HG03280 (cell line): ENCODE measurements around the gene GPR173.

Experiments used
- ATAC-seq: cut with Tn5 transposase; IDR thresholded peaks from one replicate; pipeline ENCODE4 v1.9.1; 2021; ENCODE audit warnings: mild to moderate bottlenecking, moderate library complexity; ENCODE audit not compliant: unreplicated experiment

The GPR173 gene, protein sequence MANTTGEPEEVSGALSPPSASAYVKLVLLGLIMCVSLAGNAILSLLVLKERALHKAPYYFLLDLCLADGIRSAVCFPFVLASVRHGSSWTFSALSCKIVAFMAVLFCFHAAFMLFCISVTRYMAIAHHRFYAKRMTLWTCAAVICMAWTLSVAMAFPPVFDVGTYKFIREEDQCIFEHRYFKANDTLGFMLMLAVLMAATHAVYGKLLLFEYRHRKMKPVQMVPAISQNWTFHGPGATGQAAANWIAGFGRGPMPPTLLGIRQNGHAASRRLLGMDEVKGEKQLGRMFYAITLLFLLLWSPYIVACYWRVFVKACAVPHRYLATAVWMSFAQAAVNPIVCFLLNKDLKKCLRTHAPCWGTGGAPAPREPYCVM

DNA sequence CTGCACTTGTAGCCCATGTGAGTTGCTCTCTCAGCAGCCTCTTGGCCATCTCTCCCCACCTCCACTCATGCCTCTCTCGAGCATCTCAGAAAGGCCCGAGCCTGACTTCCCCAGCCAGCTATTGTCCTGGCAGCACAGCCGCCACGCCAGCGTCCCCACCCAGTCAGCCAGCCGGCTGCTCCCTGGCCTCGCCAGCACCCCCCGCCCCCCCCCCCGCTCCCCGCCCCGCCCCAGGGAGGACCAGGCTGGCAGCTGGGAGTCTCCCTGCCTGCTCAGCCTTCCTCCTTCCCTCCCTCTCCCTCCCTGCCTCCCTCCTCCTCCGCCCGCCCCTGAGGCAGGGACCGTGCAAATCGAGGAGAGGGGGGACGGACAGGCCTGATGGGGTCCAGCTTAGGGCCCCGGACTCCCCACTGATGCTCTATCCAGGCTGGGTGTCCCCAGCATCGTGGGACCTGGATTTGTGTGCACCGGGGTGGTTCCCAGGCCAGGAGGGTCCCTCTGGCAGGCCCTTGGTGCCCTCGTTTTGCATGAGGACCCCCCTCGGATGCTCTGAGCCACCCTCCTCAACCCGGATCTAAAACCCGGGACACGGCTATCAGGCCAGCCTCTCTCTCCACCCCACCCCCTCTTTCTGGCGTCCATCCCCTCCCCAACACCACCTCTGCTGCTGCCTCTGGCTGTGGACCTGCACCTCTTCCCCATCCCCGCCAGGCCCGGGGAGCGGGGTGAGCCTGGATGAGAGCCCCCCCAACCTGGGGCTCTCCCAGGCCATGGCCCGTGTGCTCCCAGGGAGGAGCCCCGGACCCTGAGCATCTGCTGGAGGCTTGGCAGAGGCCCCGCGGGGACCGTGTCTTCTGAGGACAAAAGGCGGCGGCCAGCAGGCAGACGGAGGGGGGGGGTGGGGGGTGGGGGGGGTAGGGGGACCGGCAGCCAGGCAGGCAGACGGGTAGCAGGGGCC lies at the start of gene GPR173:
GPR173 (plus strand) TSS at position 621 of the 958 bp plus-strand sequence. CDS start 27,833 bp downstream, outside the sequence.
- ATAC-seq: no peak

DNA sequence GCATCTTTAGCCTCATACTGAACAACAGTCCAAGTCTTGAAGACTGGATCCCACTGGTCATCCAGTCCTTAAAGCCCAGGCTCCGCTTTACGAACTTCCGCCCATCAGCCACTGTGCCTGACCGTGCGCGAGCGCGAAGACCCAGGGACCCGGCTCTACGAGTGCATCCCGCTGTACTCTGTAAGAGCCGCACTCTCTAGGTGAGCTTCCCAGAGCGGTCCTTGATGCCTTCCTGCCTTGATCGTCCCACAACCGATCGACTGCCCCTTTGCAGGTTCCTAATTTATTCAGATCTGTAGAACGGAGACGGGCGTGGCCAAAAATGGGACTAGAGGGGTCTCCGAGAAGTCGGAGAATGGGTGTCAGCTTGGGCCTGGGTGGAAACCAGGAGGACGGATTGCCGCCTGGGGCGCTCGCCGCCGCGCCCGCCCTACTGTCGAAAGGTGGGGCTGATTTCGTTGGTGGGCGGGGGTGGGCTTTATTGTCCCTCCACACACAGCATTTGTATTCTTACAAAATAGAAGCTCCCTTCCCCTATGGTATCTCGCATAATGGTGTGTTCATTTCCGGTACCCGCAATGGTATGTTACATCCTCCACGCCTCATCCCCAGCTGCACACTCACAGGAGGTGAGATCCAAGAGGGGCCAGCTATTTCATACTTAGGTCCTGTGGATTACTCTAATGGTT lies 48.0 kb upstream of the GPR173 start:
- no peak for ATAC-seq

DNA sequence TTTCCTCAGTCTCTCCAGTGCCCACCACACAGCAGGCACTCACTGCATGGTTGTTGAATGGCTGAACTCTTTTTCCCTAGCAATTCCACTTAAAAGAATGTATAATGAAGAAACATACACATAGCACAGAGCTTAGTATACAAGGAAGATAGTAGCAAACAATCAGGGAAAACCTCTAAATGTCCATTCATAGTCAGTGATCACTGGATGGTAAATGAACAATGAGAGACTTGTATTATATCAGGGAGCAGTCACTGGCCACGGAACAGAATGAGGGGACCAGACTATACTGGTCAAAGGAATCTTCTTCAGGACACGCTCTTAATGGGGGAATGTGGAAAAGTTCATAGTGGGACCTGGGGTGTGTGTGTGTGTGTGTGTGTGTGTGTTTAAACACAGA lies 46.6 kb upstream of the GPR173 start:
- ATAC-seq: no peak

DNA sequence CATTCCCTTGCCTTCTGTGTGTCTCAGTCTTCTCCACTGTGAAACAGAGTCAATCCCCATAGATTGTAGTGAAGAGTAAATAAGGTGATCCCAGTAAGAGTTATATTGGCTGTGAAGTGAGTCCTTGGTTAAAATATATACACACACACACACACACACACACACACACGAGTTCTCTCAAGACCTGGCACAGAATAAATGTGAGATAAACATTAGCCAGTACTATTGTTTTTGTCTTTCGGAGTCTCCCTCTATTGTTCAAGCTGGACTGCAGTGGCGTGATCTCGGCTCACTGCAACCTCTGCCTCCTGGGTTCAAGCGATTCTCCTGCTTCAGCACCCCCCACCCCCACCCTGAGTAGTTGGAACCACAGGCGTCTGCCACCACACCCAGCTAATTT lies 45.5 kb upstream of the GPR173 start:
- ATAC-seq: no peak

DNA sequence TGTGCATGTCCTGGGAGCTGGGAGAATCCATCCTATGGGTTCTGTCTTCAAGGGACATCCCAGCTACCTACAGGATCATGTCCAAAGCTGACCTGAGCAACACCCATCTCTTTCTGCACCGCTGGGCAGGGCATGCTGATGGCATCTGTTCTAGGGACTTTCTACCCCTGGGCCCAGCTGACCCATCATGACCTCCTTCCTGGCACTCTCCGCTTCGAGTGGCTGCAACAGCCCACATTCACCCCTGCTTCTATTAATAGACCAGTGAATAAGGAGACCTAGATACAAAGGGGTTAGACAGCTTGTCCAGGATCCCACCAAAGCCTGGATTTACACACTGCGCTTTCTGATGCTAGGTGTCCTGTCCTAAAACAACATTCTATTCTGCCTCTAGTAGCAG lies 44.6 kb upstream of the GPR173 start:
- no peak for ATAC-seq

DNA sequence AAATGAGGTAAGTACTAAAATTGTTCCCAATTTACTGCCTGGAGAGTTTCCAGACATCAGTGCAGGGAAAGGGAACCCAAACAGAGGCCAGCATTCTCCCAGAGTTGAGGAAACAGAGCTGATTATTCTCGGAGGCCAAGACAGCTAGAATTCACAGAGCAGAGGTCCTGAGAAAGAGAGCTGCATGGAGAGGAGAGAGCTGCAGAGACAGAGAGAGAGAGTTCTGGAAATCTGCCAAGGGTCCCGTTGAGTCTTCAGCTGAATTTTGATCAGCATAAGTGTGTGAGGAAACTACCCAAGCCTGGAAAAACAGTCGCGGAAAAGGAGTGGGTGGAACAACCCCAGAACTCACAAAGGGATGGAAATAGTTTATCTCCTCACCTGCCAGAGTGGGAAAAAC lies 43.8 kb upstream of the GPR173 start:
- no peak for ATAC-seq

DNA sequence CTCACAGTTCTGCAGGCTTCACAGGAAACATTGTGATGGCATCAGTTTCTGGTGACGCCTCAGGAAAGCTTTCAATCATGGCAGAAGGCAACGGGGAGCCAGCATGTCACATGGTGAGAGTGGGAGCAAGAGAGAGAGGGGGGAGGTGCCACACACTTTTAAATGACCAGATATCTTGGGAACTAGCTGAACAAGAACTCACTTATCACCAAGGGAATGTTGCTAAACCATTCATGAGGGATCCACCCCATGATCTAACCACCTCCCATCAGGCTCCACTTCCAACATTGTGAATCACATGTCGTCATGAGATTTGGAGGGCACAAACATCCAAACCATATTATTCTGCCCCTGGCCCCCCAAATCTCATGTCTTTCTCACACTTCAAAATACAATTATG lies 43.3 kb upstream of the GPR173 start:
- ATAC-seq: no peak

DNA sequence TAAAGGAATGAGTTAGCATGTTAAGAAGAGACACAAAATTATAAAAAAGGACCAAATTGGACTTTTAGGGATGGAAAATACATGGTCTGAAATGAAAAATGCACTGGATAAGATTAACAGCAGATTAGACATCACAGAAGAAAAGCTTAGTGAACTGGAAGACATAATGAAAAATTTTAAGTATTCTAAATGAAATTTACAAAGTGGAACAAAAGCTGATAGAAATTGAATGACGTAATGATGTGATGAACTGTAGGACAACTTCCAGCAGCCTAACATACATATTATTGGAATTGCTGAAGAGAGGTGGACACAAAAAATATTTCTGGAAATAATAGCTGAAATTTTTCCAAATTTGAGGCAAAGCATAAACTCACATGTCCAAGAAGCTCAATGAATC lies 39.6 kb upstream of the GPR173 start:
- no peak for ATAC-seq

DNA sequence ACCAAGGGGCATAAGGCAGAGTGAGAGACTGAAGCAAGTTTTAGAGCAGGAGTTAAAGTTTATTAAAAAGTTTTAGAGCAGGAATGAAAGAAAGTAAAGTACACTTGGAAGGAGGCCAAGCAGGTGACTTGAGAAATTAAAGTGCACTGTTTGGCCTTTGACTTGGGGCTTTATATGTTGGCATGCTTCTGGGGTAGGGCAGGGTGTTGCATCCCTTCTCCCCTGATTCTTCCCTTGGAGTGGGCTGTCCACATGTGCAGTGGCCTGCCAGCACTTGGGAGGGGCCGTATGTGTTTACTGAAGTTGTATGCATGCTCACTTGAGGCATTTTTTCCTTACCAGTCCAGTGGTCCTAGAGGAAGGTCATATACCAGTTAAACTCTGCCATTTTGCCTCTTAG lies 35.3 kb upstream of the GPR173 start:
- no peak for ATAC-seq

DNA sequence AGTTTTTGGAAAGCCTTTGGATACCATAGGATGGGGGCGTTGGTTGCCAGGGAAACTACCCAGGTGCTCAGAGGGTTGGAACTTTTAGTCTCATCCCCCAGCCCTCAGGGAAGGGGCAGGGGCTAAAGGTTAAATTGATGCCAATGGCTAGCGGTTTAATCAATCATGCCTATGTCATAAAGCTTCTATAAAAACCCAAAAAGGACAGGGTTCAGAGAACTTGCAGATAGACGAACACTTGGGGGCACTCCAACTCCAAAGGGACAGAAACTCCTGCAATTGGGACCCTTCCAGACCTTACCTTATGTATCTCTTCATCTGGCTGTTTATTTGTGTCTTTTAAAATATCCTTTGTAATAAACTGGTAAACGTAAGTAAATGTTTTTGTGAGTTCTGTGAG lies 30.0 kb upstream of the GPR173 start:
- no peak for ATAC-seq

DNA sequence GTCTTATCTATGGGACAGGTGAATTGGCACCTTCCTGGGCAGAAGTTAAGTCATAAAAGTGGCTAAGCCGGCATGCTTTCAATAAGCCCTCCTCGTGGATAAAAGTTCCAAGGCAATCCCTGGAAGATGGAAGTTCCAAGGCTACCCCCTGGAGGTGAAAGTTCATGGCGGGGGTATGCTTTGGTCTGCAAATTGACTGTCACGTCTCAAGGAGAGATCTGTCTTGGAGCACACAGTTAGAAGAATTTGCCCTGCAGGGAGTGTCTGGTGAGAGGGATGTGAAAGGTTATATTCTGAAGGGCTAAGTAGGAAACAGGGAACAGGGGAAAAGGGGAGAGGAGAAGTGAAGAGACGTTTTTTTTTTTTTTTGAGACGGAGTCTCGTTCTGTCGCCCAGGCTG lies 26.2 kb upstream of the GPR173 start:
- no peak for ATAC-seq

DNA sequence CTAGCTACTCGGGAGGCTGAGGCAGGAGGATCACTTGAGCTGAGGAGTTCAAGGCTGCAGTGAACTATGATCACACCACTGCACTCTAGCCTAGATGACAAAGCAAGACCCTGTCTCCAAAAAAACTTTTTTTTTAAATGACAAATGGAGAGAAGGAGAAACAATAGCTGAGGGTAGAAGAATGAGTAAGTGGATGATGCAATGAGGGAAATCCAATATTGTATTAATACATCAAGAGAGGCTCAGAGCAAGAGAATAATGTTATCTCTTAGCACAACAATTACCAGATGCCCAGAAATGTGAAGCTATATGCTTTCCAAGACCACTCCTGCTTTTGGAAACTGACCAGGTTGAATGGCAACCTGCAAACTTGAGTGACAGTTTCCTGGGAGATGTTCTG lies 19.9 kb upstream of the GPR173 start:
- ATAC-seq: no peak

DNA sequence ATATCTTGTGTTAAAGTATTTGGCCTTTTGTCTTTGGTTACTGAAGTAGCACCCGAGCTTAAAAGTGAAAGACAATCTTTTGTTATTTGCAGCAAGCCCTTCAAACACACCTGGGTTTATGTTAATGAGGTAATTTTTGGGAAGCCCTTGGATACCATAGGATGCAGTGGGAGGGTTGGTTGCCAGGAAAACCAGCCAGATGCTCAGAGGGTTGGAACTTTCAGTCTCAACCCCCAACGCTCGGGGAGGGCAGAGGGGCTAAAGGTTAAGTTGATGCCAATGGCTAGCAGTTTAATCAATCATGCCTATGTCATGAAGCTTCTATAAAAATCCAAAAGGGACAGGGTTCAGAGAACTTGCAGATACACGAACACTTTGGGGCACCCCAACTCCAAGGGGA lies 17.2 kb upstream of the GPR173 start:
- no peak for ATAC-seq

DNA sequence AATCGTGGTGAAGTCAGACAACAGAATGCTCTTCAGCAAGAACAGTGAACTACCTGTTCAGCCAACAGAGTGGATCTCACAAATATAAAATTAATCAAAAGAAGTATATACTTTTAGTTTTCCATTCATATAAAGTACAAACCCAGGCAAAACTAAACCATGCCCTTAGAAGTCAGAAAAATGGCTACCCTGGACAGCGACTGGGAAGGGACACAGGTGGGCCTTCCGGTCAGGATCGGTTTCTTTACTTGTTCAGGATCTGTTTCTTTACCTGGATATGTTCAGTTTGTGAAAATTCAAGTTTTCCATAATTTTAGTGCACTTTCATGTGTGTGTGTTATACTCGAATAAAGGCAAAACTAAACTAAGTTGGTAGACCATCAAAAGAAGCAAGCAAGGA lies 12.4 kb upstream of the GPR173 start:
- no peak for ATAC-seq

DNA sequence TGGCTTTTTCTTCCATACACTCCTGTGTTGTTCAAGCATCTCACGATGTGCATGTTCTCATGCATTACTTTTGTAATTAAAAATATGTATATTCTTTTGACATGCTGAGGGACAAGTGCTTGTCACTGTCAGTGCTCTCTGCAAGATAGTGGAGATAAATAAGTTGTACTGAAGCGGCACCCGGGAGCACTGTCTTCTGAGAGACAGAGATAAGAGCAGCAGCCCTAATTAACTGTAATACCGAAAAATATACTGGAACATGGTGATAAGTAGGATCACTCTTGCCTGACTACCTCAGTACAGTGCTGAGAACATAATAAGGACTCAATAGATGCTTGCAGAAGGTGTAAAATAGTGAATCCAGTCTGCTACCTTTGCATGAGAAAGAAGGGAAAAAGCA lies 9.4 kb upstream of the GPR173 start:
- ATAC-seq: no peak

DNA sequence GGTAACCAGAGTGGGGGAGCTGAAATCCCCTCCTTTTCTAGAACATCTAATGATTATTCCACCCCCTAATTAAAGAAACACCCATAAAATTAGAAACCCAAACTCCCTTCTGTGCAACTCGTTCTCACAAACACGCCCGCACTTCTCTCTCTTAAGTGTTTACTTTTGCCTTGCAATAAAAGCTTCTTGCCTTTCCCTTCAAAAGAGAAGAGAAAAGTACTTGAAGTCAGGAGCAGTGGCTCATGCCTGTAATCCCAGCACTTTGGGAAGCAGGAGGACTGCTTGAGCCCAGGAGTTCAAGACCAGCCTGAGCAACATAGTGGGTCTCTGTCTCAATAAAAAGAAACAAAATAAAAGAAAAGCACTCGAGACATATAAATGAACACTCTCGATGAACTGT lies 3.6 kb upstream of the GPR173 start:
- ATAC-seq: no peak

DNA sequence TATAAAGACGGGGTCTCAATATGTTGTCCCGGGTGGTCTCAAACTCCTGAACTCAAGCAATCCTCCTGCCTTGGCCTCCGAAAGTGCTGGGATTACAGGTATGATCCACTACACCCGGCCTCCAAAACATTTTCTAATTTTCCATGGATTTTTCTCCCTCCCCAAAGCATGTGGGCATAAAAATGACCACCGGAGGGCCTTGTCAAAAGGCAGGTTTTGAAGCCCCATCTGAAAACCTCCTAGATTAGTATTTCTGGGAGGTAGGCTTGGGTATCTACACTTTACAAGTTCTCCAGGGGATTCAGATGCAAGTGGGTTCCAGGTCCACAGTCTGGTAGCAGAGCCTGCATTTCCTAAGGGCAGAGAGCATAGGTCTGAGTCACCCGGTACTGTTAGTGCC lies 1.4 kb upstream of the GPR173 start:
- no peak for ATAC-seq

DNA sequence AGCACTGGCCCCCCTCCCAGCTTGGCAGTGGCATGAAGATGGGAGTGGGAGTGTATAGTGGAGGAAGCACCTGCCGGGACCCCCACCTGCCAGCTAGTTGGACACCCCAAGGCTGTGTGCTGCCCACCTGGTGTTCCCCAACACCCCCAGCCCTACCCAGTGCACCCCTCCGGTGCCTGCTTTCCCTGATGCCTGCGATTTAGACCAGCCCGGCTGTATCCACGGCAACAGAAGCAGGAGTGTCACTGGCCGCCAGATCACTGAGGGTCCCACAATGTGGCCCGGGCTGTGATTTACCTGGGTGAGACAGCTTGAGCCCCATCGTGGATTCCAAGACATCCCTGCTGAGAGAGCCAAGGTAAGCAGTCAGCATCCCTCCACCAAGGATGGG lies 533 bp downstream of the GPR173 start:
- no peak for ATAC-seq

DNA sequence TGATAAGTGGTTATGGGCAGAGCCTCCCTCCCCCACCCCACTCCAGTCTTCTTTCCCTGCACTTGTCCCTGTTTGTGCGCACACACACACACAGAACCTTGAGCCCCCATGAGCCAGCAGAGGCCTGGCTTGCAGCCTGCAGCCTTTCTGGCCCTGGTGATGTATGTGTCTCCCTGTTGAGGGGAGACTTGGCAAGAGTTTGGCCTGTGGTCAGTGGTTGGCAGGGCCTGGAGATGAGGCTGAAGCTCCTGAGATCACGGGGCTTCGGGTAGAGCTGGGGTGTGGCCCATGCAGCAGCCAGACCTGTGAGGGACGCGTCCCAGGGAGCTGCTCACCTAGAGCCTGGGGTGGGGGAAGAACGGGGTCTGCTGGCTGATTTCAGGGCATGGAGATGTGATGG lies 2.3 kb downstream of the GPR173 start:
- no peak for ATAC-seq

DNA sequence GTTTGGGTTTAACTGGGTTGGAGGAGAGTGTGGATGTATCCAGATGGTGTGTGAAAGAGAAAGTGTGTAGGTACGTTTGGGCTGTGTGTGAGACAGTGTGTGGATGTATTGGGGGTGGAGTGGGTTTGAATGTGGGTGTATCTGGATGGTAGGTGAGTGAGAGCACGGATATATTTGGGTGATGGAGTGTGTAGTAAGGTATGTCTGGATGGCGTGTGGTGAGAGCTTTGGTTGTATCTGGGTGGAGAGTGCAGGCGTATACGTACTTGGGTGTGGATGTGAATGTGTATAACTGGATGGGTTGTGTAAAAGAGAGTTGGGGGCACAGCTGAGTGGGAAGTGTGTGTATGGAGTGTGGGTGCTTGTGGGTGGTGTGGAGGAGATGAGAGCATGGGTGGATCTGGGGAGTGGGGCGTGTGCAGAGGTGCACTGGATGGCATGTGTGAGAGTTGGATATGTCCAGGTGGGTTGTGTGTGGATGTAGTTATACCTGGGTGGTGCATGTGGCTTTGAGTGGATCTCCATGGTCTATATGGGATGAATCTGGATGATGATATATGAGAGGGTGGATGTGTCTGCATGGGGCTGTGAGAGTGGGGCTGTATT lies 6.8 kb downstream of the GPR173 start:
- ATAC-seq: no peak

DNA sequence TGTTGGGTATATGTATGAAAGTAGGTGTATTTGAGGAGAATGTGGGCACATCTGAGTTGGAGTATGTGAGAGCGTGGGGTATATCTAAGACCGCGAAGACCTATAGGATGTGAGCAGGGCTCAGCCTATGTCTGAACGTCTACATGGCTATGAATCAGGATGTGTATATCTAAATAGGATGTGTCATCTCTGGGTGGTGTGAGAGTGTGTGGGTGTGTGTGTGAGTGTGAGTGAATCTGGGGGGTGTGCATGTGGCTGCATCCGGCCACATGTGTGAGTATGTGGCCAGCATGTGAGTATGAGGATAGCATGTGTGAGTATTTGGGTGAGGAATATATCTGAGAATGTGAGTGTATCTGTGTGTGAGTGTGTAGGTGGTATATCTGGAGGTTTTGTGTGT lies 7.7 kb downstream of the GPR173 start:
- no peak for ATAC-seq
